ENCODE data around the gene WDR64.

- TF ChIP-seq CTCF (IDR thresholded peaks at IDR 0.05; ENCODE audit: low read depth, low read length, missing input control) = no peak
- TF ChIP-seq REST (IDR thresholded peaks at IDR 0.05) = no peak
- no peak for TF ChIP-seq SP1 (IDR thresholded peaks at IDR 0.05)
- TF ChIP-seq JUND (IDR thresholded peaks at IDR 0.05) = no peak
- TF ChIP-seq TAF1 (conservative IDR thresholded peaks at IDR 0.05) = no peak
- TF ChIP-seq EGR1 (IDR thresholded peaks at IDR 0.05; ENCODE audit: low read depth in 2 of 2) = no peak
- no peak for TF ChIP-seq MAX (IDR thresholded peaks at IDR 0.05)
- TF ChIP-seq GABPA (IDR thresholded peaks at IDR 0.05 in 1 of 2, conservative IDR thresholded peaks at IDR 0.05 in 1 of 2) = no peak
- TF ChIP-seq RAD21 (IDR thresholded peaks at IDR 0.05) = no peak
- TF ChIP-seq FOXA2 (IDR thresholded peaks at IDR 0.05) = no peak
- no peak for TF ChIP-seq YY1 (IDR thresholded peaks at IDR 0.05)
- no peak for TF ChIP-seq FOXA1 (IDR thresholded peaks at IDR 0.05)
Measured at GRCh38 chr1:241714321-241715218, 62.5 kb downstream of the WDR64 start.

All from liver (tissue), 3 donors.